A549 (cell line): ENCODE data around the gene RHOT1. TPM values are rescaled to one million over a fixed set of nuclear protein-coding genes. Genes with fewer than 3 reads are reported as not detected.
"Not testable (repeated sequence)": the region's sequence is repeated elsewhere in the genome, so short reads cannot be mapped to it uniquely, and the experiment has no call there.

Experiments used
- ATAC-seq, 2 experiments: fragments of 200-7000 bp in 1 of 2; fragments of >200 bp in 1 of 2; cut with Nextera tagmentation in 1 of 2; cut with Tn5 transposase in 1 of 2; 3 replicates each; pipeline versions ENCODE4 v1.8.0 to v1.9.1; 2018 to 2020; ENCODE audit warnings: mild to moderate bottlenecking in 1 of 2, moderate library complexity in 1 of 2
- CTCF ChIA-PET: fragments of 300-600 bp; sonication (Branson Sonifier 250); formaldehyde crosslinking; extraction: SDS; loops from one replicate; lab custom pipeline; 2021; ENCODE audit warnings: antibody characterized with exemption, inconsistent platforms; lab: Yijun Ruan, JAX
- POLR2A ChIA-PET: fragments of 350-600 bp; formaldehyde crosslinking; extraction: SDS; loops from one replicate; lab custom pipeline; 2021; ENCODE audit warnings: antibody characterized with exemption, inconsistent platforms; lab: Yijun Ruan, JAX
- DNase-seq, 2 experiments: peaks; one replicate each; pipeline versions ENCODE4 v3.0.0 to v3.0.0-alpha.2; 2011 to 2016; ENCODE audit warnings: low read depth in 1 of 2, low spot score in 1 of 2
- FAIRE-seq: peaks from 2 replicates; lab custom pipeline; 2011; peaks lifted over from hg19 to GRCh38; lab: Jason Lieb, UNC
- H3K27ac ChIP-seq, 2 experiments: fragments of >200 bp; sonication (Bioruptor Twin); formaldehyde crosslinking; 3 replicates each; pipeline ENCODE4 v1.5.1; 2016 to 2017
- H3K4me1 ChIP-seq: fragments of >200 bp; sonication (Bioruptor Twin); formaldehyde crosslinking; 3 replicates; pipeline ENCODE4 v1.6.1; 2016
- H3K4me2 ChIP-seq: fragments of >200 bp; sonication (Bioruptor Twin); formaldehyde crosslinking; 3 replicates; pipeline ENCODE4 v1.6.1; 2016
- H3K4me3 ChIP-seq: fragments of >200 bp; sonication (Bioruptor Twin); formaldehyde crosslinking; 3 replicates; pipeline ENCODE4 v1.5.1; 2016
- H3K9me3 ChIP-seq: fragments of >200 bp; sonication (Bioruptor Twin); formaldehyde crosslinking; 3 replicates; pipeline ENCODE4 v1.6.1; 2016
- CBX8 ChIP-seq: fragments of 200-600 bp; sonication (generic); IDR thresholded peaks from 2 replicates; pipeline ENCODE4 v1.6.1; 2016
- CEBPB ChIP-seq, 2 experiments: fragments of >200 bp in 1 of 2; sonication (Bioruptor Twin) in 1 of 2; formaldehyde crosslinking in 1 of 2; IDR thresholded peaks; 2 replicates each; pipeline ENCODE4 v1.6.1; 2012 to 2016
- FOXS1 ChIP-seq: fragments of 250-450 bp; sonication (Bioruptor Pico); IDR thresholded peaks from 2 replicates; pipeline ENCODE4 v1.5.0; 2020; ENCODE audit warnings: mild to moderate bottlenecking, moderate library complexity
- HOXA7 ChIP-seq: fragments of 250-450 bp; sonication (Bioruptor Pico); IDR thresholded peaks from 2 replicates; pipeline ENCODE4 v1.5.0; 2020; ENCODE audit warnings: mild to moderate bottlenecking, moderate library complexity
- HOXB13 ChIP-seq: fragments of 250-450 bp; sonication (Bioruptor Pico); IDR thresholded peaks from 2 replicates; pipeline ENCODE4 v1.5.0; 2020; ENCODE audit warnings: low read depth, mild to moderate bottlenecking, moderate library complexity
- JUN ChIP-seq, 2 experiments: fragments of >200 bp; sonication (Bioruptor Twin); formaldehyde crosslinking; IDR thresholded peaks; 2 replicates in 1 of 2; 3 replicates in 1 of 2; pipeline ENCODE4 v1.6.1; 2016 to 2017
- MAFK ChIP-seq: fragments of 450-650 bp; IDR thresholded peaks from 2 replicates; pipeline ENCODE4 v1.6.1; 2014; ENCODE audit not compliant: partially characterized antibody
- NFE2L2 ChIP-seq: fragments of 150-350 bp; conservative IDR thresholded peaks from 2 replicates; pipeline ENCODE4 v1.6.1; 2014; ENCODE audit warnings: low read length
- PBX3 ChIP-seq: IDR thresholded peaks from 2 replicates; pipeline ENCODE4 v1.6.1; 2012
- POLR2A ChIP-seq: IDR thresholded peaks from 2 replicates; pipeline ENCODE4 v1.6.1; 2012; ENCODE audit warnings: mild to moderate bottlenecking, low read length
- RFX5 ChIP-seq: fragments of 450-650 bp; IDR thresholded peaks from 2 replicates; pipeline ENCODE4 v1.7.1; 2014; ENCODE audit warnings: antibody characterized with exemption, mild to moderate bottlenecking, moderate library complexity
- SMC3 ChIP-seq: fragments of >200 bp; sonication (Bioruptor Twin); formaldehyde crosslinking; IDR thresholded peaks from 3 replicates; pipeline ENCODE4 v1.6.1; 2018; ENCODE audit warnings: inconsistent platforms
- SREBF2 ChIP-seq: fragments of 450-650 bp; IDR thresholded peaks from 2 replicates; pipeline ENCODE4 v1.6.1; 2014; ENCODE audit warnings: mild to moderate bottlenecking, moderate library complexity
- TFCP2L1 ChIP-seq: fragments of 250-450 bp; sonication (Bioruptor Pico); IDR thresholded peaks from 2 replicates; pipeline ENCODE4 v1.5.0; 2021; ENCODE audit warnings: mild to moderate bottlenecking
- TP53 ChIP-seq: fragments of 250-450 bp; sonication (Bioruptor Pico); IDR thresholded peaks from 2 replicates; pipeline ENCODE4 v1.5.0; 2021; ENCODE audit warnings: mild to moderate bottlenecking, moderate library complexity
- USF2 ChIP-seq: fragments of 450-650 bp; IDR thresholded peaks from 2 replicates; pipeline ENCODE4 v1.6.1; 2014; ENCODE audit warnings: antibody characterized with exemption
- ZFP36 ChIP-seq: fragments of 450-650 bp; IDR thresholded peaks from 2 replicates; pipeline ENCODE4 v1.6.1; 2014; ENCODE audit warnings: borderline replicate concordance; ENCODE audit not compliant: partially characterized antibody
- ZNF302 ChIP-seq: fragments of 250-450 bp; sonication (Bioruptor Pico); IDR thresholded peaks from 2 replicates; pipeline ENCODE4 v1.9.0; 2021; ENCODE audit warnings: inconsistent platforms, mild to moderate bottlenecking, moderate library complexity
- WGBS: methylation state at CpG from one replicate; pipeline ENCODE4 v1.1.6; 2017; ENCODE audit errors: missing lambda C conversion rate; 5-methylcytosine and 5-hydroxymethylcytosine counted together
- polyA plus RNA-seq, 4 experiments: library from polyadenylated mRNA; depleted of rRNA in 3 of 4; stranded (reverse); fragments of >200 nt; fragmentation: RNase III in 1 of 4; extraction: RNeasy Plus Mini Kit Qiagen cat#74134 plus additional on column Dnase treatment in 1 of 4; gene quantifications; 2 replicates in 3 of 4; 3 replicates in 1 of 4; pipeline ENCODE4 v1.2.3, GENCODE V29; 2011 to 2017
- TF ChIP-seq, protein P1 (sequence below): fragments of >200 bp; sonication (Bioruptor Twin); formaldehyde crosslinking; IDR thresholded peaks from 2 replicates; pipeline ENCODE4 v1.6.1; 2016
- TF ChIP-seq, protein P2 (sequence below): IDR thresholded peaks from 2 replicates; pipeline ENCODE4 v1.6.1; 2012; ENCODE audit warnings: low read depth, borderline replicate concordance

RHOT1 gene
- polyA plus RNA-seq, 2 of the 4 experiments (the other 2 are of a cell fraction), result 26.6 to 109 TPM

- H3K27ac ChIP-seq, result no peak overlapping the region
- H3K4me2 ChIP-seq, result no peak overlapping the region
- FAIRE-seq (peak; percentile 13), ATAC-seq (peak in 1 of 2 experiments; percentile 13; a peak in 1 of 6 replicates), DNase-seq (no peak)
- WGBS, result 93% methylated on average over 1 of the region's 1 CpG
- H3K4me1 ChIP-seq, result peaks cover 6% of the 10 kb centered on the region; the same call in 2 of the 3 replicates
- CTCF ChIA-PET, result interaction anchor here (0.8 to 6.1 kb wide), 5 partner anchors 10 to 183 kb away, joined by 3 to 70 read pairs (median 5); partner anchors contain the start of gene LRRC37B
- no peak overlapping the region for H3K4me3 ChIP-seq
- peaks cover 13% of the 10 kb centered on the region for H3K9me3 ChIP-seq
- POLR2A ChIA-PET, result interaction anchor here (1.4 kb wide), 1 partner anchor 130 kb away, joined by 4 read pairs; the partner anchor contains the start of gene LRRC37B
- no peak for TF ChIP-seq USF2
- TF ChIP-seq HOXB13 (CRISPR knock-in tag), result no peak
Observed at GRCh38 chr17:32136856-32137255, 5.4 kb upstream of the RHOT1 start.

DNA sequence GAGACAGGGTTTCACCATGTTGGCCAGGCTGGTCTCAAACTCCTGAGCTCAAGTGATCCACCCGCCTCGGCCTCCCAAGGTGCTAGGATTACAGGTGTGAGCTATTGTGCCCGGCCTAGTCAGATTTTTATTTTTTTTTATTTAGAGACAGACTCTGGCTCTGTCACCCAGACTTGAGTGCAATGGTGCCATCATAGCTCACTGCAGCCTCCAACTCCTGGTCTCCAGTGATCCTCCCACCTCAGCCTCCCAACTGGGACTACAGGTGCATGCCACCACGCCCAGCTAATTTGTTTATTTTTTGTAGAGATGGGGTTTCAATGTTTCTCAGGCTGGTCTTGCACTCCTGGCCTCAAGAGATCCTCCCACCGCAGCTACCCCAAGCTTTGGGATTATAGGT, 2.8 kb upstream of the RHOT1 start:
- not testable (repeated sequence) for H3K27ac ChIP-seq, DNase-seq, H3K9me3 ChIP-seq, H3K4me2 ChIP-seq, FAIRE-seq, H3K4me3 ChIP-seq, ATAC-seq
- POLR2A ChIA-PET, result interaction anchor here (0.6 kb wide), 1 partner anchor 15 kb away, joined by 4 read pairs; no protein-coding TSS in a partner anchor
- WGBS, result 64% methylated on average over 5 of the region's 5 CpGs
- CTCF ChIA-PET, result interaction anchor here (0.7 to 6.1 kb wide), 23 partner anchors 9 to 219 kb away, joined by 3 to 70 read pairs (median 4); partner anchors contain the start of gene LRRC37B
- H3K4me1 ChIP-seq, result peaks cover 16% of the 10 kb centered on the region

DNA sequence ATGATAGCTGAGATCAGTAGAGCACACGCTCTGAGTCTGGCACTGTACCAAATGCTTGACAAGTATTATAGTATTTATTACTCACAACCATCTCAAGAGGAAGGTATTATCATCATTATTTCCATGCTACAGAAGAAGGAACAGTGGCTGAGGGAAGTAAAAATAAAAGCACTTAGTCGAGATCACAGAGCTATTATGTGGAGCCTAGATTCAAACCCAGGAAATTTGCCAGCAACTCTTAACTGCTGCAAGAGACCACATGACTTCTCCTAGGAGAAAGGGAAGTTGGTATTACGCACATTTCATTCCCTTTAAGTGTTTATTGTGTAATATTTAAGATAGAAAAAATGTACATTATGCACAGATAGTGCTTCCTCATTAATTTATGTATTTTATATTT, 1.0 kb upstream of the RHOT1 start:
- H3K4me2 ChIP-seq, result peak overlapping the region; percentile 90
- peak overlapping the region; percentile 86 for H3K4me3 ChIP-seq
- no peaks in the 10 kb centered on the region for H3K9me3 ChIP-seq
- ChIA-PET CTCF (interaction anchor here (0.6 to 6.1 kb wide), 12 partner anchors 8 to 175 kb away, joined by 3 to 70 read pairs (median 6); partner anchors contain the start of gene LRRC37B), POLR2A (no interaction called here)
- FAIRE-seq (no peak), DNase-seq (no peak), ATAC-seq (no peak)
- WGBS, result 71% methylated on average over 3 of the region's 3 CpGs
- TF ChIP-seq TFCP2L1 (CRISPR knock-in tag), result no peak
- TF ChIP-seq POLR2A, result no peak
- TF ChIP-seq PBX3, result no peak
- no peak for TF ChIP-seq CBX8
- no peak for TF ChIP-seq CEBPB (IDR thresholded peaks at IDR 0.05)
- TF ChIP-seq SMC3, result no peak
- no peak for TF ChIP-seq NFE2L2
- peaks cover 16% of the 10 kb centered on the region for H3K4me1 ChIP-seq
- peak overlapping the region; percentile 81 to 96 for H3K27ac ChIP-seq

DNA sequence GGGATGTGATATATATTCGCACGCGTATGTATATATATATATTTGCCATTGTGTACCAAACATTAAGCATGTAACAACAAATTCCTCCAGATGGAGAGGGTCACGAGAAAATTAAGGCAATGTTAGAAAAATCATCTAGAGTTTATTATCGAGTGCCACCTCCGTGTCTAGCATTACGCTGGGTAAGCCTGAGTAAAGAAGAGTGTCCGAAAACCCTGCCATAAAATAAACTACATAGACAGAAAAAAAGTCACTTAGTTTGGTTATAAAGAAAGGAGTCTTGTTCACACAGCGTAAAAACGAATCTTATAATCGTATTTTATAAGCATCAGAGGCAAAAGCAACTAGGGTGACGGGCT, 644 bp upstream of the RHOT1 start:
- FAIRE-seq, result no peak
- TF ChIP-seq MAFK (peak; percentile 11), RFX5 (no peak)
- TF ChIP-seq, all 56 proteins: peak for 1
- 42% methylated on average over 12 of the region's 12 CpGs for WGBS
- Histone ChIP-seq H3K4me2 (peak overlapping the region; percentile 90), H3K4me1 (peaks cover 16% of the 10 kb centered on the region), H3K4me3 (peak overlapping the region; percentile 86), H3K9me3 (no peaks in the 10 kb centered on the region), H3K27ac (peak overlapping the region; percentile 81 to 96)
- peak in 1 of 2 experiments; percentile 4; a peak in 1 of 6 replicates for ATAC-seq
- DNase-seq, result no peak
- CTCF ChIA-PET, result interaction anchor here (0.6 to 6.1 kb wide), 12 partner anchors 8 to 268 kb away, joined by 3 to 48 read pairs (median 5); partner anchors contain the start of gene LRRC37B
- POLR2A ChIA-PET, result no interaction called here

GRCh38 chr17:32142857-32143526, 690 bp downstream of the RHOT1 start:
- FAIRE-seq, result no peak
- ATAC-seq, result peak; percentile 45 to 57
- peak; percentile 46 to 64 for DNase-seq
- Histone ChIP-seq H3K4me2 (peak overlapping the region; percentile 90), H3K4me3 (peak overlapping the region; percentile 86), H3K27ac (peak overlapping the region; percentile 81 to 96), H3K9me3 (no peaks in the 10 kb centered on the region), H3K4me1 (peaks cover 16% of the 10 kb centered on the region)
- TF ChIP-seq ZFP36 (no peak), HOXA7 (CRISPR knock-in tag) (no peak), JUN (IDR thresholded peaks at IDR 0.05) (no peak), SREBF2 (no peak), FOXS1 (CRISPR knock-in tag) (no peak), ZNF302 (CRISPR knock-in tag) (no peak), TP53 (no peak)
- TF ChIP-seq, protein P1, sequence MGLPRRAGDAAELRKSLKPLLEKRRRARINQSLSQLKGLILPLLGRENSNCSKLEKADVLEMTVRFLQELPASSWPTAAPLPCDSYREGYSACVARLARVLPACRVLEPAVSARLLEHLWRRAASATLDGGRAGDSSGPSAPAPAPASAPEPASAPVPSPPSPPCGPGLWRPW, result no peak
- TF ChIP-seq, protein P2, sequence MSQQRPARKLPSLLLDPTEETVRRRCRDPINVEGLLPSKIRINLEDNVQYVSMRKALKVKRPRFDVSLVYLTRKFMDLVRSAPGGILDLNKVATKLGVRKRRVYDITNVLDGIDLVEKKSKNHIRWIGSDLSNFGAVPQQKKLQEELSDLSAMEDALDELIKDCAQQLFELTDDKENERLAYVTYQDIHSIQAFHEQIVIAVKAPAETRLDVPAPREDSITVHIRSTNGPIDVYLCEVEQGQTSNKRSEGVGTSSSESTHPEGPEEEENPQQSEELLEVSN, result no peak
- POLR2A ChIA-PET, result no interaction called here
- 4% methylated on average over 23 of the region's 23 CpGs for WGBS
- CTCF ChIA-PET, result interaction anchor here (0.6 to 3.2 kb wide), 10 partner anchors 9 to 187 kb away, joined by 3 to 13 read pairs (median 4); no protein-coding TSS in a partner anchor
